Measurements from ENCODE around the gene HAUS2. TPM values are rescaled to one million over a fixed set of nuclear protein-coding genes. Genes with fewer than 3 reads are reported as not detected.
A peak's percentile ranks its signal among the peaks of the same experiment; 100 is the strongest.

Gene HAUS2
- polyA plus RNA-seq (48.9 and 76.0 TPM in 2 replicates), polyA minus RNA-seq (55.8 and 61.9 TPM in 2 replicates)

DNA sequence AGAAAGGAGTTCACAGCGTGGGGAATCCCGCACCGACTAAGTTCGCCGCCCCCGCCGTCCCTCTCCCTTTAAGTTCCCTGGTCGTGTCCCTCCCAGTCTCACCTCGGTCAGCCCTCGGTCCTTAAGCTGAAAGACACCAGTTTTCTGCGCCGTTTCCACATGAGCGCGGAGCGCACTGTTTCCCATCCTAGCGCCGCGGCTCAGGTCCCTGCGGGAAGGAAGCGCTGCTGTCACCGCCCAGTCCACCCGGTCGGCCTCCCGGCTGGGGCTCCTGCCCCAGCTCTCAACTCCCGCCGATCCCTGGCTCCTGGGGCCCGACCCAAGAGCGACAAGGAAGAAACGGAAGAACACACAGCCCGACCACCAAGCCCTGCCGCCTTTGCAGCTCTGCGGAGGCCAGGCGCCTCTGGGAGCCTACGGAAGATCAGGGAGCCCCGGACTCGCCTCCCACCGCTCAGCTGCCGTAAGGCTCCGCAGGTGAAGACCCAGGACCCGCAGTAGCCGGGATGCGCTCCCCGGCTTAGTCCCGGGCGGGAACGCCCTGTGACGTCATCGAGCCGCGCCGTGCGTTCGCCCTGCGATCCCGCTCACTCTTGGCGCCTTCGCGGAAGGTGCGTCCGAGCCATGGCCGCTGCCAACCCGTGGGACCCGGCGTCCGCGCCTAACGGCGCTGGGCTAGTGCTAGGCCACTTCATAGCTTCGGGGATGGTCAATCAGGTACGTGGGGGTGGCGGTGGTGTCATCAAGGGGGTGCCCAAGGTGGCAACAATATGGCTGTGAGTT lies at the start of gene HAUS2, which contains the start of gene LRRC57:
TSS of gene HAUS2 (plus strand) at position 590 of the 783 bp plus-strand sequence. CDS start at position 625, 35 bp downstream.
TSS of gene LRRC57 (minus strand) at position 545 of the 783 bp plus-strand sequence. CDS start at position 186, 359 bp downstream.
- Histone ChIP-seq H3K79me2 (replicated peaks; ENCODE audit: insufficient read depth, low read length) (peaks cover 27% of the 10 kb centered on the region), H4K20me1 (ENCODE audit: insufficient read depth) (no peaks in the 10 kb centered on the region), H3K4me2 (ENCODE audit: low read length) (peak within 1 kb of the TSS; percentile 68), H3K9me2 (ENCODE audit: insufficient read depth, low read length) (no peaks in the 10 kb centered on the region), H3K9me3 (ENCODE audit: low read length) (no peaks in the 10 kb centered on the region), H3K36me3 (ENCODE audit: insufficient read depth, low read length) (no peaks in the 10 kb centered on the region), H2AFZ (ENCODE audit: low read depth, low read length) (peak within 1 kb of the TSS; percentile 94), H3K9ac (ENCODE audit: low read length) (peak within 1 kb of the TSS; percentile 90), H3K4me3 (ENCODE audit: low read length) (peak within 1 kb of the TSS; percentile 81), H3F3A (ENCODE audit: insufficient read depth, low read length, poor library complexity, severe bottlenecking) (no peaks in the 10 kb centered on the region), H3K27me3 (ENCODE audit: insufficient read depth, low read depth, low read length) (no peaks in the 10 kb centered on the region), H3K27ac (ENCODE audit: low read length) (peak within 1 kb of the TSS; percentile 91)
- TF ChIP-seq SMC3 (conservative IDR thresholded peaks at IDR 0.05; ENCODE audit: poor library complexity) (peak; percentile 41), EZH2 (IDR thresholded peaks at IDR 0.05; ENCODE audit: borderline replicate concordance, insufficient read depth, low read length, poor library complexity, severe bottlenecking) (no peak), TAF1 (IDR thresholded peaks at IDR 0.05; ENCODE audit: low read depth) (peak; percentile 87), POLR2AphosphoS5 (IDR thresholded peaks at IDR 0.05) (peak; percentile 86), RAD21 (conservative IDR thresholded peaks at IDR 0.05) (no peak), EP300 (conservative IDR thresholded peaks at IDR 0.05; ENCODE audit: poor library complexity, severe bottlenecking) (peak; percentile 61), MXI1 (conservative IDR thresholded peaks at IDR 0.05; ENCODE audit: poor library complexity, severe bottlenecking) (peak; percentile 94)
- TF ChIP-seq, protein P1, sequence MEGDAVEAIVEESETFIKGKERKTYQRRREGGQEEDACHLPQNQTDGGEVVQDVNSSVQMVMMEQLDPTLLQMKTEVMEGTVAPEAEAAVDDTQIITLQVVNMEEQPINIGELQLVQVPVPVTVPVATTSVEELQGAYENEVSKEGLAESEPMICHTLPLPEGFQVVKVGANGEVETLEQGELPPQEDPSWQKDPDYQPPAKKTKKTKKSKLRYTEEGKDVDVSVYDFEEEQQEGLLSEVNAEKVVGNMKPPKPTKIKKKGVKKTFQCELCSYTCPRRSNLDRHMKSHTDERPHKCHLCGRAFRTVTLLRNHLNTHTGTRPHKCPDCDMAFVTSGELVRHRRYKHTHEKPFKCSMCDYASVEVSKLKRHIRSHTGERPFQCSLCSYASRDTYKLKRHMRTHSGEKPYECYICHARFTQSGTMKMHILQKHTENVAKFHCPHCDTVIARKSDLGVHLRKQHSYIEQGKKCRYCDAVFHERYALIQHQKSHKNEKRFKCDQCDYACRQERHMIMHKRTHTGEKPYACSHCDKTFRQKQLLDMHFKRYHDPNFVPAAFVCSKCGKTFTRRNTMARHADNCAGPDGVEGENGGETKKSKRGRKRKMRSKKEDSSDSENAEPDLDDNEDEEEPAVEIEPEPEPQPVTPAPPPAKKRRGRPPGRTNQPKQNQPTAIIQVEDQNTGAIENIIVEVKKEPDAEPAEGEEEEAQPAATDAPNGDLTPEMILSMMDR (IDR thresholded peaks at IDR 0.05; ENCODE audit: poor library complexity, severe bottlenecking) = no peak
- TF ChIP-seq, protein P2, sequence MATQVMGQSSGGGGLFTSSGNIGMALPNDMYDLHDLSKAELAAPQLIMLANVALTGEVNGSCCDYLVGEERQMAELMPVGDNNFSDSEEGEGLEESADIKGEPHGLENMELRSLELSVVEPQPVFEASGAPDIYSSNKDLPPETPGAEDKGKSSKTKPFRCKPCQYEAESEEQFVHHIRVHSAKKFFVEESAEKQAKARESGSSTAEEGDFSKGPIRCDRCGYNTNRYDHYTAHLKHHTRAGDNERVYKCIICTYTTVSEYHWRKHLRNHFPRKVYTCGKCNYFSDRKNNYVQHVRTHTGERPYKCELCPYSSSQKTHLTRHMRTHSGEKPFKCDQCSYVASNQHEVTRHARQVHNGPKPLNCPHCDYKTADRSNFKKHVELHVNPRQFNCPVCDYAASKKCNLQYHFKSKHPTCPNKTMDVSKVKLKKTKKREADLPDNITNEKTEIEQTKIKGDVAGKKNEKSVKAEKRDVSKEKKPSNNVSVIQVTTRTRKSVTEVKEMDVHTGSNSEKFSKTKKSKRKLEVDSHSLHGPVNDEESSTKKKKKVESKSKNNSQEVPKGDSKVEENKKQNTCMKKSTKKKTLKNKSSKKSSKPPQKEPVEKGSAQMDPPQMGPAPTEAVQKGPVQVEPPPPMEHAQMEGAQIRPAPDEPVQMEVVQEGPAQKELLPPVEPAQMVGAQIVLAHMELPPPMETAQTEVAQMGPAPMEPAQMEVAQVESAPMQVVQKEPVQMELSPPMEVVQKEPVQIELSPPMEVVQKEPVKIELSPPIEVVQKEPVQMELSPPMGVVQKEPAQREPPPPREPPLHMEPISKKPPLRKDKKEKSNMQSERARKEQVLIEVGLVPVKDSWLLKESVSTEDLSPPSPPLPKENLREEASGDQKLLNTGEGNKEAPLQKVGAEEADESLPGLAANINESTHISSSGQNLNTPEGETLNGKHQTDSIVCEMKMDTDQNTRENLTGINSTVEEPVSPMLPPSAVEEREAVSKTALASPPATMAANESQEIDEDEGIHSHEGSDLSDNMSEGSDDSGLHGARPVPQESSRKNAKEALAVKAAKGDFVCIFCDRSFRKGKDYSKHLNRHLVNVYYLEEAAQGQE (IDR thresholded peaks at IDR 0.05; ENCODE audit: borderline replicate concordance) = peak; percentile 39

DNA sequence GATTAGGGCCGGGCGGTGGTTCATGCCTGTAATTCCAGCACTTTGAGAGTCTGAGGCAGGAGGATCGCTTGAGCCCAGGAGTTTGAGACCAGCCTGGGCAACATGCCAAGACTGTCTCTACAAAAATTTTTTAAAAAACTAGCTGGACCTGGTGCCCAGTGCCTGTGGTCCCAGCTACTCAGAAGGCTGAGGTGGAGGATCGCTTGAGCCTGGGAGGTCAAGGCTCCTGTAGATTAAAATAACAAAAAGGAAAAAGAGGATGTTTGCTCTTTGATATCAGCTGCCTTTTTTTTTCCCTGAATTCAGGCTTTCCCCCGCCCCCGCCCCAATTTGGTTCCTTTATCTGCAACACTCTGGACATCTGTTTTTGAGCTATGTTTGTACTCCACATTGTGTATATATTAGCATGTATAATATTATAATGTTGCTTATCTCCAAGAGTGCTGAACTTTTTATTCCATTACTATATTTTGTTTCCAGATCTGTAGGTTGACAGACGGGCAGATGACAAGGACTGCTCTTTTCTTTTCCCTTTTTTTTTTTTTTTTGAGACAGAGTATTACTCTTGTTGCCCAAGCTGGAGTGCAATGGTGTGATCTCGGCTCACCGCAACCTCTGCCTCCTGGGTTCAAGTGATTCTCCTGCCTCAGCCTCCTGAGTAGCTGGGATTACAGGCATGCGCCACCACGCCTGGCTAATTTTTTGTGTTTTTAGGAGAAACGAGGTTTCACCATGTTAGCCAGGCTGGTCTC lies 48.6 kb upstream of the HAUS2 start:
- no peak overlapping the region for H2AFZ ChIP-seq (ENCODE audit: low read depth, low read length)
- TF ChIP-seq, protein P2 (IDR thresholded peaks at IDR 0.05; ENCODE audit: borderline replicate concordance) = no peak
- no peak for TF ChIP-seq MXI1 (conservative IDR thresholded peaks at IDR 0.05; ENCODE audit: poor library complexity, severe bottlenecking)
- TF ChIP-seq POLR2AphosphoS5 (IDR thresholded peaks at IDR 0.05) = no peak
- no peak for TF ChIP-seq EZH2 (IDR thresholded peaks at IDR 0.05; ENCODE audit: borderline replicate concordance, insufficient read depth, low read length, poor library complexity, severe bottlenecking)
- TF ChIP-seq, protein P1 (IDR thresholded peaks at IDR 0.05; ENCODE audit: poor library complexity, severe bottlenecking) = no peak
- TF ChIP-seq RAD21 (conservative IDR thresholded peaks at IDR 0.05) = no peak
- no peak for TF ChIP-seq TAF1 (IDR thresholded peaks at IDR 0.05; ENCODE audit: low read depth)
- TF ChIP-seq EP300 (conservative IDR thresholded peaks at IDR 0.05; ENCODE audit: poor library complexity, severe bottlenecking) = no peak
- H3K4me2 ChIP-seq (ENCODE audit: low read length) = no peak overlapping the region
- no peaks in the 10 kb centered on the region for H3K9me3 ChIP-seq (ENCODE audit: low read length)
- H3K27ac ChIP-seq (ENCODE audit: low read length) = no peak overlapping the region
- H3K79me2 ChIP-seq (replicated peaks; ENCODE audit: insufficient read depth, low read length) = peaks cover 6% of the 10 kb centered on the region
- no peaks in the 10 kb centered on the region for H3F3A ChIP-seq (ENCODE audit: insufficient read depth, low read length, poor library complexity, severe bottlenecking)
- H3K9me2 ChIP-seq (ENCODE audit: insufficient read depth, low read length) = no peaks in the 10 kb centered on the region
- no peak overlapping the region for H3K4me3 ChIP-seq (ENCODE audit: low read length)
- H3K36me3 ChIP-seq (ENCODE audit: insufficient read depth, low read length) = no peaks in the 10 kb centered on the region
- H3K27me3 ChIP-seq (ENCODE audit: insufficient read depth, low read depth, low read length) = no peaks in the 10 kb centered on the region
- H4K20me1 ChIP-seq (ENCODE audit: insufficient read depth) = no peaks in the 10 kb centered on the region
- no peak overlapping the region for H3K9ac ChIP-seq (ENCODE audit: low read length)

All from neural cell (in vitro differentiated cells).